NB4 (cell line): ENCODE results near the gene LRMDA.

Source experiments
- MYC ChIP-seq: IDR thresholded peaks from 2 replicates; pipeline ENCODE4 v1.6.1; 2011; ENCODE audit warnings: low read depth, low read length
- TF ChIP-seq, protein P1 (sequence below): IDR thresholded peaks from one replicate; pipeline ENCODE4 v1.5.1; 2012; ENCODE audit warnings: low read depth, low read length

DNA sequence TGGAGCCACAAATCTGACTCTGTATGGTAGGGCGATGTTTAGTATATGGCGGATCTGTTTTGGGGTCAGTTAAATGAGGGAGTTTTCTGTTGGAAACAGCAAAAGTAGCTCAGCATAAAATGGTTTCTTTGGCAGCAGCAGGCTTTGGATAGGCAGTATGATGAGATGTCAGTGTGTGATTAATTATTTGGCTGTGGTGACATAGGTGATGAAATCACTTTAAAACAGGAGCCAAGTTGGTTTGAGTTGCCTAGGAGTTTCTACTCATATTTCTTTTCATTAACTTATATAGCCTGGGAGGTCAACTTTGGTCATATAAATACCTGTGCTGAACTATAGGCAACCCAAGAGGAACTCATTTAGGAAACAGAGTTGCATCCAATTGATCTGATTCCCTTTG, 291.2 kb downstream of the LRMDA start:
- TF ChIP-seq MYC, result no peak
- TF ChIP-seq, protein P1, sequence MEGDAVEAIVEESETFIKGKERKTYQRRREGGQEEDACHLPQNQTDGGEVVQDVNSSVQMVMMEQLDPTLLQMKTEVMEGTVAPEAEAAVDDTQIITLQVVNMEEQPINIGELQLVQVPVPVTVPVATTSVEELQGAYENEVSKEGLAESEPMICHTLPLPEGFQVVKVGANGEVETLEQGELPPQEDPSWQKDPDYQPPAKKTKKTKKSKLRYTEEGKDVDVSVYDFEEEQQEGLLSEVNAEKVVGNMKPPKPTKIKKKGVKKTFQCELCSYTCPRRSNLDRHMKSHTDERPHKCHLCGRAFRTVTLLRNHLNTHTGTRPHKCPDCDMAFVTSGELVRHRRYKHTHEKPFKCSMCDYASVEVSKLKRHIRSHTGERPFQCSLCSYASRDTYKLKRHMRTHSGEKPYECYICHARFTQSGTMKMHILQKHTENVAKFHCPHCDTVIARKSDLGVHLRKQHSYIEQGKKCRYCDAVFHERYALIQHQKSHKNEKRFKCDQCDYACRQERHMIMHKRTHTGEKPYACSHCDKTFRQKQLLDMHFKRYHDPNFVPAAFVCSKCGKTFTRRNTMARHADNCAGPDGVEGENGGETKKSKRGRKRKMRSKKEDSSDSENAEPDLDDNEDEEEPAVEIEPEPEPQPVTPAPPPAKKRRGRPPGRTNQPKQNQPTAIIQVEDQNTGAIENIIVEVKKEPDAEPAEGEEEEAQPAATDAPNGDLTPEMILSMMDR, result no peak
